LNCaP clone FGC (cell line): ENCODE measurements around the gene ABCC8.
A peak's percentile ranks its signal among the peaks of the same experiment; 100 is the strongest.

Experiments
- DNase-seq: peaks from one replicate; pipeline ENCODE4 v3.0.0-alpha.2; 2011; ENCODE audit warnings: low read depth
- H3K4me3 ChIP-seq: 2 replicates; pipeline ENCODE4 v1.5.1; 2011; ENCODE audit warnings: mild to moderate bottlenecking, low read depth, low read length, control low read depth
- TF ChIP-seq, protein P1 (sequence below): IDR thresholded peaks from 2 replicates; pipeline ENCODE4 v1.5.1; 2012; ENCODE audit warnings: mild to moderate bottlenecking; ENCODE audit not compliant: control insufficient read depth, insufficient read depth; ENCODE audit errors: extremely low read depth

Gene ABCC8

DNA sequence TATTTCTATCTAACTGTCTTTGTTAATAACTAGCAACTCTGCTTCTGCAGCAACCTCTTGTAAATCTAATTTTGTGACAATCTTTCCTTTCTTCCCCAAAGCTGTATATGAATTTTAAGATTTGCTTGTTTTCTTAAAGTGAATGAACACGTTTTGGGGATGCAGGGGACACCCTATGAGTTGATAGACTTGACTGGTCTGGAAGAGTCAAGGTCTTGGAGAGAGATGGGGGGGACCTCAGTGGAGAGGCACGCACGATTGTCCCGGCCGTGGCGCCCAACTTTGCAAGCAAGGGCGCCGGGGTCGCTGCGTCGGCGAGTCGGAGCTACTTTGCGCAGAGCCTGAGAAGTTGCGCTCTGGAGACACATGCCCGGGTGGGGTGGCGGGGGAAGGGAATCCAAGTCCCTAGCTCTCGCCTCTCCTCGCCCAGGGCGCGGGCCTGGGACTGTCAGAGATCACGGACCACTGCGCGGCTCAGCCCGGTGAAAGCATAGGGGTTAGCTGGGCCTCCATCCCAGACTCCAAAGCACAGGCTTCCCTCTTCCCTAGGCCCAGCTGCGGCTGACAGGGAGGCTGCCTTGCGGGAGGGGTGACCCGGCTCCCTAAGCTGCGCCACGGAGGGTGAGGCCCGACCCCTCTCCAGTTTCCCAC, 854 bp downstream of the ABCC8 start:
- peak overlapping the region; percentile 46 for H3K4me3 ChIP-seq
- DNase-seq: no peak
- TF ChIP-seq, protein P1, sequence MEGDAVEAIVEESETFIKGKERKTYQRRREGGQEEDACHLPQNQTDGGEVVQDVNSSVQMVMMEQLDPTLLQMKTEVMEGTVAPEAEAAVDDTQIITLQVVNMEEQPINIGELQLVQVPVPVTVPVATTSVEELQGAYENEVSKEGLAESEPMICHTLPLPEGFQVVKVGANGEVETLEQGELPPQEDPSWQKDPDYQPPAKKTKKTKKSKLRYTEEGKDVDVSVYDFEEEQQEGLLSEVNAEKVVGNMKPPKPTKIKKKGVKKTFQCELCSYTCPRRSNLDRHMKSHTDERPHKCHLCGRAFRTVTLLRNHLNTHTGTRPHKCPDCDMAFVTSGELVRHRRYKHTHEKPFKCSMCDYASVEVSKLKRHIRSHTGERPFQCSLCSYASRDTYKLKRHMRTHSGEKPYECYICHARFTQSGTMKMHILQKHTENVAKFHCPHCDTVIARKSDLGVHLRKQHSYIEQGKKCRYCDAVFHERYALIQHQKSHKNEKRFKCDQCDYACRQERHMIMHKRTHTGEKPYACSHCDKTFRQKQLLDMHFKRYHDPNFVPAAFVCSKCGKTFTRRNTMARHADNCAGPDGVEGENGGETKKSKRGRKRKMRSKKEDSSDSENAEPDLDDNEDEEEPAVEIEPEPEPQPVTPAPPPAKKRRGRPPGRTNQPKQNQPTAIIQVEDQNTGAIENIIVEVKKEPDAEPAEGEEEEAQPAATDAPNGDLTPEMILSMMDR: no peak

DNA sequence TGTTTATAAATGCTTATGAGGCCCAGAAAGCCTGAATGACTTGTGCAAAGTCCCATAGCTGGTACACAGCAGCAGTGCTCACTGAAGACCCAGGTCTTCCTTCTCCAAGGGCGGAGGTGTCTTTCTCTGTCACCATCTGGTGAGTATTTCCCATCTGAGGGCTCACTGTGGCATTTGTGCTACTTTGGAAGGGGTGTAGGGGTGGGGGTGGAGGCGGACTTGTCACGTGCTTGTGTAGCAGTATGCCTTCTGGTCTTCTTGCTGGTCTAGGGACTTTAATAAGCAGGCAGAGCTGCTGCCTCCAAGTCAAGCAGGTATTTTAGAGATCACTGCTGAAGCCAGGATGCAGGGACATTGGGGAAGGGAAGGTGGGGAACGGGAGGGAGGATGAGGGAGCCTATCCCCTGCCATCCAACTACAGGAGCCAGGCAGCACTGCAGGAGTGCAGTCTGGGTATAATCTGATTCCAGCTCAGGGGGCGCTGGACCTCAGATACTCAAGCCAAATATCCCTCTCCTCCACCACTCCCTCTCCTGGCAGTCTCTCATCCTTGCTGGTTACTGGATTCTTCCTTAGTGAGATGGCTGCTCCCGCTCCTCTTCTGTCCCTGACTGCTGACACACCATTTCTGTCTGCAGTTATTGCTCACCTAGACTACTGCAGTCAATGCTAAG, 3.4 kb downstream of the ABCC8 start:
- H3K4me3 ChIP-seq: no peak overlapping the region
- no peak for DNase-seq
- TF ChIP-seq, protein P1: peak; percentile 26; the same call in 1 of the 2 replicates

DNA sequence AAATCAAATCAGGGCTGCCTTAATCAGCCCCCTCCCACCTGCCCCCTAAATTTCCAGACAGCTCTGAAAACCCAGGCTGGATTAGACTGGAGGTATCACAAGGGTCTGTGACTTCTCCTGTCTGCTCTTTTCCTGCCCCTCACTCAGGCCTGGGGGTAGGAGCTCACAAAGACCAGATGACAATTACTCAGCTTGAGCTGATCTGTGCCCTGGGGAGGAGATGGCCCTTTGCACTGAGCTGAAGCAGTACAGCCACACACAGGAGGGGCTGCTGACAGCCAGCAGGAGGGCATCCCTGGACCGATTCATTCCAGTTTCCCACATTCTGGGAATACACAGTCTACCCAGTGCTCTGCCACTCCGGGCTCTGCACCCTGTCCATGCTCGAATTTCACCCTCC, 4.2 kb downstream of the ABCC8 start:
- no peak for DNase-seq
- TF ChIP-seq, protein P1: no peak
- H3K4me3 ChIP-seq: no peak overlapping the region

DNA sequence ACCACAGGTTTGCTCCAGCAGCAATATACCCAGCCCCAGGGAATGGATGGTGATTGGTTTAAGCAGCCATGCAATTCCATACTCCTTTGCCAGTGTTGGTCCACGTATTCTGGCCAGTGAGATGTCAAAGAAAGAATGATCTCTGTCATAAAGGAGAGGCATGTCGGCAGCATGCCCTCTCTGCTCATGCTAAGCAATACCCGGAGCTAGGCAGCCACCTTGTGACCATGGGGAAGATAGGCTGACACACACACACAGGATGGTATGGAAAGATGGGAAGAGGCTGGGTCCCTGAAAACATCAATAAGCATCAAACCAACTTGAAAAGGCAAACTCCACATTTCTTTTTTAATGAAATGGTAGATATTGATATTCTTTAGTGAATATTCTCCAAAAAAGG, 5.1 kb downstream of the ABCC8 start:
- no peak for DNase-seq
- TF ChIP-seq, protein P1: peak; percentile 25; the same call in 1 of the 2 replicates

DNA sequence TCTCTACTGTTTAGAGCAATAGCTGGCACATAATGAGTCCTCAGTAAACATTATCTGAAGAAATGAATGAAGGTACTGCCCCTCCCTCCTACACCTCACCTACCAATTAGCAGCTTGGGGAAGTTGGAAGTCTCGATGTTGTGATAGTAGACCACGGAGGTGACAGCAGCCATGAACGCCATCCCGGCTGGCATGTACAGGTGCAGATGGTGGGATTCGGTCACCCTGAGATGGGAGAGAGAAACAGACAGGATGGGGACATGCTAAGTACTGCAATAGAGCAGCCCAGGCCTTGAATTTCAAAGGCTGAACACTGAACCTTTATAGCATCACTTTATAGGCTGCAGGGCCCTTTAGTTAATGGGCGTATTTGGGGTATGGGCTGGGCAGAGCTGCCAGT, 6.6 kb downstream of the ABCC8 start:
- no peak overlapping the region for H3K4me3 ChIP-seq
- no peak for DNase-seq
- TF ChIP-seq, protein P1: no peak

More for the DNA sequence above, 5.1 kb downstream of the ABCC8 start:
- H3K4me3 ChIP-seq: no peak overlapping the region

DNA sequence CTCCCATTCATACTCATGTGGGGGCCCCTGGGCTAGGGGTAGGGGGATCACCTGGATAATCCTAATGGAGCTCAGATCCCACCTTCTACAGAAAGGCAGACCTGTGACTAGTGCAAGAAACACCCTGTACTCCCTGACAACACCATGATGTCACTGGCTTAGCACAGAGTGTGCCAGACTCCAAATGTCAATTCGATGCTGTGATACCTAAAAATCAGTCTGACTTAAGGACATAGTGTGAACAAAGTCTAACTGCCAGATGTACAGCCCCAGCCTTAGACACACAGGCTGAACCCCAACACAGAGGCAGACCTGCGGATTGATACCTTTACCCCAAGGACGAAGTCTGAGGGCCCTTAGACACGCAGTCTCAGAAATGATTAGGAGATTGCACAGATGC, 8.5 kb downstream of the ABCC8 start:
- no peak overlapping the region for H3K4me3 ChIP-seq
- TF ChIP-seq, protein P1: no peak
- no peak for DNase-seq

DNA sequence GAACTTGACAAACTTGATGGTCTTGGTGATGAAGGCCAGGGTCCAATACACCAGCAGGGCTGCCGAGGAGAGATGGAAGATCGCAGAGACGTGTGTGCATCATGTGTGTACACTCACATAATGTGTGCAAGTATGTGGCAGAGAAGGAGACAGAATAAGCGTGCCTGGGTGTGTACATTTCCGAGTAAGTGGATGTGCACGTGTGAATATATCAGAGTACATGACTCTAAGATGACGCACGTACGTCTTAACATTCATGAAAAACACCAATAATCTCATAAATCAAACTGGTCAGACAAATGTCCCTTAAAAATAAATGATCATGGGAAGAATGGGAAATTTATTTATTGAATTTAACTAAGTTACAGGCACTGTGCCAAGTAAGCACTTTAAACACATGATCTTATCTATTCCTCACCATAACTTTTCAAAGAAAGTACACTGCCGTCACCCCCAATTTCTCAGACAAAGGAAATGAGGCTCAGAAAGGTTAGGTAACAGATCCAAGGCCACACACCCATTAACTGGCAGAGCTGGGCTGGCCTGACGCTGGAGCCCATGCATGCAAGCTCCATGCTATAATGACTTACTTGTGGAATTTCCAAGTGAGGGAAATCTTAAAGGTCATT, 13.0 kb downstream of the ABCC8 start:
- DNase-seq: no peak
- TF ChIP-seq, protein P1: no peak
- H3K4me3 ChIP-seq: no peak overlapping the region
